Stimulated activated CD8-positive, alpha-beta memory T cell treated with anti-CD3 and anti-CD28 coated beads, Interleukin-7, amount 100 ng/mL, for 48 hours (primary cell): ENCODE data around the gene CD300E.

Source experiments
- DNase-seq, 2 donors: peaks; one replicate each; pipeline ENCODE4 v3.0.0-alpha.2; 2020; ENCODE audit warnings: low read depth in 1 of 2; ENCODE audit errors: extremely low read depth in 1 of 2

The CD300E gene

GRCh38 chr17:74569020-74570003, 54.2 kb downstream of the CD300E start:
- DNase-seq = peak in 1 of 2 donors; percentile 34

GRCh38 chr17:74568106-74568873, 55.2 kb downstream of the CD300E start:
- no peak for DNase-seq

GRCh38 chr17:74567397-74567796, 56.1 kb downstream of the CD300E start, which contains the start of gene CD300H:
Gene CD300H, minus strand, starts transcription at chr17:74567509.
- no peak for DNase-seq

GRCh38 chr17:74566132-74566753, 57.3 kb downstream of the CD300E start:
- no peak for DNase-seq

GRCh38 chr17:74565126-74565525, 58.4 kb downstream of the CD300E start:
- no peak for DNase-seq

- no peak for DNase-seq
Measured at GRCh38 chr17:74563358-74563757, 60.2 kb downstream of the CD300E start.

- DNase-seq = no peak
Measured at GRCh38 chr17:74561586-74561985, 62.0 kb downstream of the CD300E start.
